Activated gamma-delta T cell treated with Interleukin-2 at 50 U/mL for 16 hours (primary cell): ENCODE measurements around the gene OXSR1.
"Not testable (repeated sequence)": the region's sequence is repeated elsewhere in the genome, so short reads cannot be mapped to it uniquely, and the experiment has no call there.

ENCODE experiments used
- DNase-seq: peaks from one replicate; pipeline ENCODE4 v3.0.0-alpha.2; 2020

Gene OXSR1

DNA sequence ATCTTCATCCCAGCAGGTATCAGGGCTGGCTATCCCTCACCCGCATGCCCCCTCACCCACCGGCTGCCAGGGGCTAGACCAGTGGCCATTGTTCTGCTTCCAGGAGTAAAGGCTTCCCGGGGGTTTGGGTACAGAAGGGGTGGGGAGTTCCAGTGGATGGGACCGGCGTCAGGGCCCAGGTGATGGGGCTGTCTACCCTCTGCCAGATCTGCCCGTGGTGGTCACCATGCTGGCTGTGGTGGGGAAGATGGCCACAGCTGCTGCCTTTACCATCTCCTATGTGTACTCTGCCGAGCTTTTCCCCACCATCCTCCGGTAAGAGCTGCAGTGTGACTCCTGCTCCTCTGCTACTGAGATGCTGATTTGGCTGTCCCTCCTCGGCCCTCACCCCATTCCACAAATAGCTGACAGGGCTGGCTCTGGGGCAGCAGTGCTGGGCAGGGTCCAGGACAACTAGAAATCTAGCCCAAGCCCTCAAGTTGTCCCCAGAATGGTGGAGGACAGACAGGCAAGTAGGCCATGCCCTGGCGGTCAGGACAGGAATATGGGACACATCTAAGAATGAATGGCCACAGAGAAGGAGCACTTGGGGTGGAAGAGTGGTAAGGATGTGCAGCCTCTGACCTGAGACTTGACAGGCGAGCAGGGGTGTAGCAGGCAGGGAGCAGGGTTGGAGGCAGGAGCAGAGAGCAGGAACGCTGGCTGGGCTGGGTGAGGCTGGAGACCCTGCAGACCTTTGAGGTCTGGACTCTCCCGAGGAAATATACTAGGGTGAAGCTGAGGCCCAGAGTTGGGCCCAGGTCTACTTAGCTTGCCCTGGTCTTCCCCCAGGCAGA is 111.0 kb downstream of the OXSR1 start:
- DNase-seq, result no peak

- no peak for DNase-seq
Observed at GRCh38 chr3:38276917-38277630, 111.7 kb downstream of the OXSR1 start.

GRCh38 chr3:38278841-38279240 is 113.5 kb downstream of the OXSR1 start:
- no peak for DNase-seq

GRCh38 chr3:38281895-38282686 is 116.8 kb downstream of the OXSR1 start, which contains the start of gene SLC22A14:
SLC22A14 (plus strand) TSS chr3:38282294; CDS start chr3:38306027, 23,733 bp downstream.
- no peak for DNase-seq

DNA sequence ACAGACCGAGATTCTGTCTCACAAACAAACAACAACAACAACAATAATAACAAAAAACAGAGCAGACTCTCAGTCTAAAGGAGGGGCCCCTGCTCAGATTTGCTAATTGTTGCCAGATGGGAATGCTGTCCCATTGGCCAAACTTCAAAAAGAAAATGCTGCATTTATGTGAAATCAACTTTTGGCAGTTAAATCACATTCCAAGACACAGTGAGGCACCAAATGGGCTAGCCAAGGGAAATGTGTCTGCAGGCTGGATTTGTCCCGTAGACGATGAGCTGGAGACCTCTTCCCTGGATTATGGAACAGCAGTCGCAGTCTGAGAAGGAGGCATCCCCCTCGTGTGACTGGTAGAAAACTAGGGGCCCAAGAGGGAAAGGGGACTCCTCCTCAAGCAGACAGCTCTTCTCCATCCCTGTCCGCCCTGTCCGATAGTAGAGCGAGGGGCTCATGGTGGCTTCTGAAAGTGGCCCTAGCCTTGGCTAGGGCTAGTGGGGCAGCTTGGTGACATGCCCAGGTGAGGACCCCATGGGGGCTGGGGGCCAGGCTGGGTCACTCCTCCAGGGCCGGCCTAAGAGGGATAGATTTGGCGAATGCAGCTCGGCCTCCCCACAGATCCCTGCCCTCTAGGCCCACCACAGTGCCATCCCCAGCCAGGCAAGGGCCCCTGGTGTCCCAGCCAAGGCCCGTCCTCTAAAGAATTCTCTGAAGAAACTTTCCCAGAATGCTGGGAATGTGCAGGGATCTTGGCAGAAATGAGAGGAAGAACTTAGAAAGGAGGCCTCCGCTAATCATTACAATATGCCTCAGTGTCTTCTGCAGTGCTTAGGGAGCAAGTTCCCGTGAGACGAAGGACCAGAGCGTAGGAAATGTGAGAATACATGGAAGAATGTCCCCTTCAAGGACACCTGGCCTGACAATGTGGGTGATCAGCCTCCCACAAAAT is 118.7 kb downstream of the OXSR1 start:
- no peak for DNase-seq

DNA sequence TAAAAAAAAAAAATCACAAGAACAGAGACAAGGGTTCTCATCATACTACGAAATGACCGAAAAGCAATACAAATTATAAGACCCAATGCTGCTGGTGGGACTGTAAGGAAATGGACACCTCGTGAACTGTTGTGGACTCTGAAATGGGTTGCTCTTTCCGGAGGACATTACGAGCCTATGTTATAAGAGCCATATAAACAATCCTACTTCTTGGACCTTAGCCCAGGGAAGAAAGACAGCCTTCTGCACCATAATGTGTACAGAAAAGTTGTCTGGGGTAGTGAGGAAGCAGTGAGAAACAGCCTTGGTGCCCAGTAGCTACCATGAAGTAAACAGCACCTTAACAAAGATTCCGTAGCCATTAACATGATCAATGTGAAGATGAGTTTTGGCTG is 119.4 kb downstream of the OXSR1 start:
- DNase-seq, result no peak

DNA sequence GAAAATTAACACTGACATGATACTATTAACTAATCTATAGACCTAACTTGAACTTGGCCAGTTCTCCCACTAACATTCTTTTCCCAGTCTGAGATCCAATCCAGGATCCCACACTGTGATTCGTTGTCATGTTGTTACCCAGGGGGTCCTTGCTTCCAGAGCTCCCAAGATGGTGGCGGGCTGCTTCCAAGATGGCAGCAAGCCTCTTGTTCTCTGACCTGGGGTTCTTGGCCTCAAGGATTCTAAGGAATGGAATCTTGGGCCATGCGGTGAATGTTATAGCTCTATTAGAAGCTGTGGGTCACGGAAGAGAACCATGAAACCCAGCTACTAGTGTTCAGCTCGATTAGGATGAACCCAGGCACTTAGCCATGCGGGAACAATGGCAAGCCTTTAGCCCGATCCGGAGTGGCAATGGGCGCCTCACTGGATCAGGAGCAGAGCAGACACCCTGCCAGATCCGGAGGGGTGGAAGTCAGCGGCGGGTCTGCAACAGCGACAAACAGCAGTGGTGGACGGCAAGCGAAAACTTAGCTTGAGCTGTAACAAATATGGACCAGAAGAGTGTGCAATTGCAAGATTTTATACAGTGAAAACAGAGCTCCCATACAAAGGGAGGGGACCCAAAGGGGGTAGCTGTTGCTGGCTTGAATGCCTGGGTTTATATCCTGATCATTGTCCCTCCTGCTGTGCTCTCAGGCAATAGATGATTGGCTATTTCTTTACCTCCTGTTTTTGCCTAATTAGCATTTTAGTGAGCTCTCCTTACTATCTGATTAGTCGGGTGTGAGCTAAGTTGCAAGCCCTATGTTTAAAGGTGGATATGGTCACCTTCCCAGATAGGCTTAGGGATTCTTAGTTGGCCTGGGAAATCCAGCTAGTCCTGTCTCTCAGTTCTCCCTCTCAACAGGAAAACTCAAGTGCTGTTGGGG is 124.2 kb downstream of the OXSR1 start:
- not testable (repeated sequence) for DNase-seq

GRCh38 chr3:38297053-38297452 is 131.7 kb downstream of the OXSR1 start:
- not testable (repeated sequence) for DNase-seq

DNA sequence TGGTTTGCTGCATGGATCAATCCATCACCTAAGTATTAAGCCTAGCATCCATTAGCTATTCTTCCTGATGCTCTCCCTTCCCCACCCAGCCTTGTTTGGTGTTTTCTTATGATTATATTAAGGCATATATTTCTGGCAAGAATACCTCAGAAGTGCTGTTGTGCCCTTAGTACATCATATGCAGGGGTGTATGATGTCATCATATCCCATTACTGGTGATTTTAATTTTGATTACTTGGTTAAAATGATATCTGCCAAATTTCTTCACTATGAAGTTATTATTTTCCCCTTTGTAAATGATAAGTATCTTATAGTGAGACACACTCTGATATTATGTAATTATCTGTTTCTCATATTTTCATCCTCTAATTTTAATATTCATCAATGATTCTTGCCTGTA is 132.2 kb downstream of the OXSR1 start:
- no peak for DNase-seq

- no peak for DNase-seq
Observed at GRCh38 chr3:38297947-38298711, 132.8 kb downstream of the OXSR1 start.
